Endometrium (tissue), 2 donors: Measurements from ENCODE around the gene SURF1.

ENCODE experiments used
- FAIRE-seq: peaks from 2 replicates; lab custom pipeline; 2012; peaks lifted over from hg19 to GRCh38; lab: Jason Lieb, UNC
- donor health status: control.
- donor health status: control.

Gene SURF1

DNA sequence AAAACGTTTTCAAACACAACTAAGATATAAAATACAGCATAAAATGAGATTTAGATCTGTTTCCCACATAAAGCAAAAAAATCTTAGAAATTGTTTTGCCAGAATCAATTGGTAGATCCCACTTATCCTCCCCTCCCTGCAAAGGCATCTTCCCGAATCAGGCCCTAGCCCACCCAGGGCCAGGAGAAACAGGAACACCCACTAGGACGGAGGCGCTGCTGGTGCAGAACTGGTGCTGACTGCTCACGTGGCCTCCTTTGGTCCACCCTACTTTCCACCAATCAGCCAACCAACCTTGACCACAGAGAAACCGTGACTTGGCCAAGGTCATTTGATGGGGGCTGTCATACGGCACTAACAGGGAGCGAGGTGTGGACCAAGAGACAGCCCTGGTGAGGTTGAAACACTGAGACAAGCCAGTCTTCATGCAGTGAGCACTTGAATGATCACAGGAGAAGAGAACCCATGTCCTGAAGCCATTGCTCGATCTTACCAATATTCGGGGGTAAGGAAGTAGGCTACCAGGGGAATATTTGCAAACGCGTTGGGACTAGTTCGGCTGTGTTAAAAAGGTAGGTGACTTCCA lies 5.3 kb upstream of the SURF1 start:
- FAIRE-seq: no peak

DNA sequence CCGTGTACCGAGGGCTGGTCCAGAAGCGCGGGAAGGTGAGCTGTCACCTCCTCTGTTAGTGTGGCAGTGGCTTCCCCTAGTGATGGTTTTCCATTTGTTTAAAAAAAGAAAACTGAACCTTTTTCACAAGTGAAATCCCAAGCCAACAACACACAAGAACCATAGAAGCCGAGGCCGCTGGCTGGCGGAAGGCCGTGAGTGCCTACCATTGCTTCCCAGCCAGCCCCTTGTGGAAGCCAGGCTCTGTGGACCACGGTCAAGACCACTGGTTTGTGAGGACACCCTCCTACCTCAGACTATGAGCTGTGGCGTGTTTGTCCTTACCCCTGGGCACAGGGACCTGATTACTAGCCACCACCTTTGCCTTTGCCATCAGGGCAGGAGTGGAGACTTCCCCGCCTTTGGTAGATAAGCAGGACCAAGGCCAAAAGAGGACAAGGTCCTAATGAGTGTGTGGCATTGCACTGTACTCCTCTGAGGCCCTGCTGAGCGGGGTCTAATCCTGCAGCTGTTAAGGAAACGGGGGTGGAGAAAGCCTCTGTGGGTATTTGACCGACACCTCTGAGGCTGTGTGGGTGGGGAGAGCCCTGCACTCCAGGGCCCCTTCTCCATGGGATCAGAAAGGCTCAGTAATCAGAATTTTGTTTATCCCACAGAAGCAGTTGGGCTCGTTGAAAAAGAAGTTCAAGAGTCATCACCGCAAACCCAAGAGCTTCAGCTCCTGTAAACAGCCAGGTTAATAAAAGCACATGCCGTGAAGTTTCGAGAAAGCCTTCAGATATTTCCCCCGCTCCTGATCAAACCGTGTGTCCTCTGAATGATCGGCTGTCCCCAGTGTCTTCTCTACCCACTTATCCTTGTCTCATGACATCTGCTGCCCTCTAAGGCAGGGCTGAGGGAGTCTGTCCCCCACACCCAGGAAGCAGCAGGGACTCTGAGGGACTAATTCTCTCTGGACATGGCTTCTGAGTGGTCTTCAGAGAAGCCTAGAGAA lies 4.4 kb upstream of the SURF1 start:
- no peak for FAIRE-seq

GRCh38 chr9:133359399-133360175 lies 3.3 kb upstream of the SURF1 start:
- FAIRE-seq: no peak

DNA sequence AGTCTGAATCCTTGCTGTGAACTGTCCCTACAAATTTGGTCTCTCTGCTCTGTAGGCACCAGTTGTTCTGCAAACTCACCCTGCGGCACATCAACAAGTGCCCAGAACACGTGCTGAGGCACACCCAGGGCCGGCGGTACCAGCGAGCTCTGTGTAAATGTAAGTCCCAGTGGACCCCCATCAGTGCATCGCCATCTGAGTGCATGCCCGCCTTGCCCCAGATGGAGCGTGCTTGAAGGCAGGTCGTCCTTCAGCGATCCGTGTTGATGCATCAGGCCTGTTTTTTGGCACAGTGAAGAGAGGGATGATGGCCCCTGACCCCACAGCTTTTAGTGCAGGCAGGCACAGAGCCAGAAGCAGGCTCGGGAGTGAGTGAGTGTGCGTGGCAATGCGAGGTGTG lies 1.4 kb upstream of the SURF1 start:
- no peak for FAIRE-seq

GRCh38 chr9:133355881-133356357 lies 368 bp downstream of the SURF1 start:
- FAIRE-seq: no peak

GRCh38 chr9:133354766-133355165 lies 1.5 kb downstream of the SURF1 start:
- FAIRE-seq: no peak

GRCh38 chr9:133353548-133353947 lies 2.7 kb downstream of the SURF1 start:
- no peak for FAIRE-seq

DNA sequence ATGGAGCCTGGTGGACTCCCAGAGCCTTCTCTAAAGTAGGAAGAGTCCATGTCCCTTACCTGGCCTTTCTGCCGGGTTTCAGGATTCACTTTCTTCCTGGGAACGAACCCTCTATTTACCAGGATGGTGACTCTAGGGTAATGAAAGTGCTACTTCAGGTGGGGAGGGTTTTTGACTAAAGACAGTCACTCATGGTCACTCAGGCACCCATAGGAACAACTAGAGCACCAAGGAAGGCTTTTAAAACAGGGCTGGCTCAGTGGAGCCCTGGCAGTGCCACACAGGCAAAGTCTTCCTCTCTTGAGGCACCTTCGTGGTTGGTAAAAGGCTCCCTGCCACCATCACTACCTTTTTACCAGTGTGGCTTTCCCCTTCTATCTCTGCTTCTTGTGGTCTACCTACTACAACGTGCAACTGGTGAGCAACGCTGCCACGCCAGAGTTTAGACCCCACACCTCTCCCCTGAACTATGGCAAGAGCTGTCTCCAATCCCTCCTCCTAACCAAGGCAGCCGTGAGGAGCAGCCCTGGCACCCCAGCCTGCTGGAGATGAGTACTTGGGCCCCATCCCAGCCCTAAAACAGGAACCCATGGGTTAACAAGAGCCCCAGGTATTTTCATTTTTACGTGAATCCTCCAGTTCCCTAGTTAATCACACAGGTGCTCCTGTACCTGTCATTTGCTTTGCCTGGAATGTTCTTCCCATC lies 3.5 kb downstream of the SURF1 start:
- FAIRE-seq: no peak

GRCh38 chr9:133351908-133352634 lies 4.2 kb downstream of the SURF1 start:
- FAIRE-seq: no peak

DNA sequence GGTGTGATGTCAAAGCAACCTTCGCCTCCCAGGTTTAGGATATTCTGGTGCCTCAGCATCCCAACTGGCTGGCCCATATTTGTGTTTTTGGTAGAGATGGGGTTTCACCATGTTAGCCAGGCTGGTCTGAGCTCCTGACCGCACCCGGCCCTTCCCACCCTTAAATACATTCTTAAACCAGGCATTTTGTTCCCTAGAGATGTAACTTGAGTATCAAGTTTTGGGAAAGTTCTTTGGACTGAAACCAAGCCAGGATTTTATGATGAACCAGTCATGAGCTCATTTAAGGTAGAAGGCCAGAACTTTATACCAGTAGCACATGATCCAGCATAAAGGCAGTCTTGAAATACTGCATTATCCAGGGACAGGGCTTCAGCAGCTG lies 4.8 kb downstream of the SURF1 start:
- no peak for FAIRE-seq

DNA sequence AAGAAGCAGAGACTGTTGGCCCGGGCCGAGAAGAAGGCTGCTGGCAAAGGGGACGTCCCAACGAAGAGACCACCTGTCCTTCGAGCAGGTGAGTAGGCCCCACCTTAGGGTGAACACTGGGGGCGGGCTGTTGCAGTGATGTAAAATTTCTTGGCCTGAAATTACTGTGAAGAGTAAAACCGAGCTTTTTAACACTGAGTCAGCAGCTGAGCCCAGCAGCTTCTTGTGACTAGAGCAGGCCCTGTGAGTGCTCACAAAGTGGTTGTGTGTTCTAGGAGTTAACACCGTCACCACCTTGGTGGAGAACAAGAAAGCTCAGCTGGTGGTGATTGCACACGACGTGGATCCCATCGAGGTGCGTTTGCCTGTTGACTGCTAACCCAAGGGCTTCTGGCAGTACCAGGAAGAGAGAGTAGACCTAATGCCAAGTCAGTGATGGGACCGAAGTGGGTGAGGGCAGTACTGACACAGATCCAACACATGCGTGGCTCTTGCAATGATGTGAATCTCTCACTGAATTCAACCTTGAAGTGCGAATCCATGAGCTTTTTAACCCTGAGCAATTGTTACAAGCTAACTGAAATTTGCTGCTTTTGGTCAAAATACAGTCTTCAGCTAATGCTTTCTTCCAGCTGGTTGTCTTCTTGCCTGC lies 6.2 kb downstream of the SURF1 start:
- no peak for FAIRE-seq

- FAIRE-seq: no peak
Measured at GRCh38 chr9:133348718-133349573, 7.3 kb downstream of the SURF1 start.

DNA sequence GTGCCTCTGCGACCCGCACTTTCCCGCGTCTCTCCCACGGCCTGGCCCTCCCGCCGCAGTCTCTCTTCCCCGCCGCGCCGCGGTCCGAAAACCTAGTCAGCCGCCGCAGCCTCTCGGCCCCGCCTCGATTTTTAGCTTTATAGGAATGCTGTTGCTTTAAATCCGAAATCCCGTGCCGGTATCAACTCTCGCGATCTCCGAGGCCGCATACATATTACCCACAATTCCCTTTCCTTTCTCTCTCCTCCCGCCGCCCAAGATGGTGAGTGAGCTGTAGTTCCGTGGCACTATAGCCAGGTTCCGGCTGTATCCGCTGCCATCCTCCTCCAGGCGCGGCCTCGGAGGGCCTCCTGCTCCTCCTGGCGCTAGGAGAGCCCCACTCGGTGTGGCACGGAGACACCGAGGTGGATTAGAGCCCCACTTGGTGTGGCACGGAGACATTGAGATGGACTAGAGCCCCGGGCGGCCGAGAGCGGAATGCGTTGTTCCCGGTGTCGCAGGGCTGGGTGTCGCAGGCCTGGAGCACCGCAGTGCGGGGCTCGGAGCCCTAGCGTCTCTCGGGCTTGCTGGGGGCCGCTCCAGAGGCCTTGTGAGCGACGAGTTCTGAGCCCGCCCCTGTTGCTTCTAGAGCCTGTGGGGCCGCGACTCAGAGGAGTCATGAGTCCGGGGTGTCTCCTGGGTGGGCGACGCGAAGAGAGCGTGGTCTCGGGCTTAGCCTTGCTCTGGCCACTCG lies 8.1 kb downstream of the SURF1 start, which contains the start of the genes MED22 and RPL7A:
Gene MED22, minus strand, starts transcription at position 147 of the 733 bp plus-strand sequence. CDS start 1,469 bp downstream, outside the sequence.
Gene RPL7A, plus strand, starts transcription at position 234 of the 733 bp plus-strand sequence. Its CDS starts 26 bp downstream, at position 260.
- FAIRE-seq: no peak

GRCh38 chr9:133347515-133347984 lies 8.7 kb downstream of the SURF1 start:
- no peak for FAIRE-seq

DNA sequence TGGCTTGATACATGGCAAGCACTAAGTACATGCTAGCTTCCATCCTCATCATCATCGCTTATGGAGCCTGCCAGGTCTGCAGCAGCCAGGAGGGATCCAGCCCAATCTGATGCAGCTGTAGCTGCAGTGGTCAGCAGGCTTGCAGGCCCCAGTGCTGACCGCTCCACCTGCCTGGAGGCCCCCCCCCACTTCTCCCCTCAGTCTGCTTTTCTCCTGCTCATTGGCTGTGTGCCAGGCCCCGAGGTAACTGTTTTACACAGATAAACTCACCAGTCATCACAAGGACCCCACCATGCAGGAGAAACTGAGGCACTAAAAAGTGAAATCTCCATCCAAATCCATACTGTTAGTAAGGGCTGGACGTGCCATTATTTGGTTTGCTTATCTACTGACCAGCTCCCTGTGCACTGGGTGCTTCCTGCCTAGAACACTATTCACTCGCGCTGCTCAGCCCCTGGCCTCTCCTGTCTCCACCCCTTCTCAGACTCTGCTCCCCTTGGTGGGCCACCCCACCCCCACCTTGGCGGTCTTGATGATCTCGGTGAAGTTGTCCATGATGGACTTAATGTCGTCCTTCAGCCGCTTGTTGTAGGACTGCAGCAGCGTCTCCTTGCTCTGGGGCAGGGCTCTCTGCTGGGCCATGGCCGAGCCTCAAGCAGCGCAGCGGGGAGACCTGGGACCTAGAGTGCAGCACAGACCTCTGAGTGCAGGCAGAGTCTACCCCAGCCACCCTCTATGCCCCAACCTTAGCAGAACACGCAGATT lies 10.1 kb downstream of the SURF1 start:
- FAIRE-seq: no peak

- FAIRE-seq: no peak
Measured at GRCh38 chr9:133345596-133345995, 10.7 kb downstream of the SURF1 start.

GRCh38 chr9:133344979-133345378 lies 11.3 kb downstream of the SURF1 start:
- no peak for FAIRE-seq

DNA sequence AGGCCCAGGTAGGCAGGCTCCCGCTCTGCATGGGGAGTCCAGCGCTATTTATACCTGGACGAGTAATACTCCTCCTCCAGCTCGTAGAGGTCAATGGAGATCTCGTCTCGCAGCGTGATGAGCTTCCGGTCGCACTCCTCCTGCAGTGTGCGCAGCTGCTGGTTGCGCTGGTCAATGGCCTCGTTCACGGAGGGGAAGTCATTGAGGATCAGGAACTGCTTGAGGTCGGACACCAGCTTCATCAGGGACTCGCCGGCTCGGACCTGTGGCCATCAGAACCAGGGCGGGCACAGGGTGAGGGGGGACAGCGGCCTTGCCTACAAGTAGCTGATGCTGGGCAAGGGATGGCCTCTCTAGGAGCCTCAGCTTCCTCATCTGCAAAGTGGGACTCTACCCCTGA lies 12.2 kb downstream of the SURF1 start:
- FAIRE-seq: no peak
